SU-DHL-6 (cell line): ENCODE data around the gene MNX1.

Experiments used
- CTCF ChIP-seq: fragments of 200-600 bp; sonication (generic); IDR thresholded peaks from one replicate; pipeline ENCODE4 v1.5.1; 2017; ENCODE audit warnings: antibody characterized with exemption, mild to moderate bottlenecking, low read length, moderate library complexity; ENCODE audit not compliant: insufficient read depth, poor library complexity, severe bottlenecking
- EZH2phosphoT487 ChIP-seq: fragments of 200-600 bp; sonication (generic), shearing (Covaris generic); conservative IDR thresholded peaks from 2 replicates; pipeline ENCODE4 v1.6.1; 2018; ENCODE audit warnings: mild to moderate bottlenecking, antibody characterized with exemption, low read length, moderate library complexity, mixed read lengths

- TF ChIP-seq CTCF (no peak), EZH2phosphoT487 (no peak)
These were observed 45.5 kb downstream of the MNX1 start for GRCh38 chr7:156964971-156965370.
